CD4-positive, alpha-beta T cell treated with Interferon alpha-2 for 1 hour (primary cell): Measurements from ENCODE around the gene NAA25.
A peak's percentile ranks its signal among the peaks of the same experiment; 100 is the strongest.
"Not testable (repeated sequence)": the region's sequence is repeated elsewhere in the genome, so short reads cannot be mapped to it uniquely, and the experiment has no call there.

Source experiments
- DNase-seq, 2 donors: peaks; one replicate each; pipeline ENCODE4 v3.0.0-alpha.2; 2020 to 2022

The NAA25 gene

DNA sequence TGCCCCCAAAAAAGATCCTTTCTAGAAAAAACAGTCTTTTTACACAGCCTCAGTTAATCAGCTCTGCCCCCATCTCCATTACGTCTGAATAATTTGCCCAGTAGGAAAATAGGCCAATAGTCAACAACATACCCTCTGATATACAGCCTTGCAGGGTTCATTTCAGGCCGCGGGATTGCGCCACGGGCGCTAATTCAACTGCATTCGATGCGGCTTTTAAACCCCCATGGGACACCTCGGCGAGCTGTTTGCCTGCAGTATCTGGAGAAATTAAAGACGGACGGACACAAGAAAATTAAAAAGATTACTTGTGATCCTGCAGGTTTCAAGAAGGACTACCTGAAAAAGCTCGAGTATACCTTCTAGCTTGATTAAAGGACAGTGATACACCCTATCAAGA, 59.2 kb downstream of the NAA25 start:
- no peak for DNase-seq

DNA sequence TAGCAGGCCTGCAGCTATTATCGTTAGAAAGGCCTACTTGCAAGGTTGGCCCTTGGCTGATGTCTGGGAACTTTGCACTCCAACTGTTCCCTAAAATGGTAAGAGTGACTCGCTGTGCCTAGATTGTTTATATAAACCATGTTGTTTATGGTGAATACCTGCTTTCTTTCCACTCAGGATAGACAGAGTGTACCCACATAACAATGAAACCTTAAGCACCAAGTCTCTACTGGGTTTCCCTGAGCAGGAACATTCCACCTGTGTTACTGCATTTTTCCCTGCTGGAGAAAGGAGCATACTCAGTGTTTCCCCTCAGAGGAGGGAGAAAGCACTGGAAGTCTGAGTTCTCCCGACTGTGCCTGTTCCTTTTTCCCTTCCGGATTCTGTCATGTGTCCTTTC, 62.6 kb downstream of the NAA25 start:
- DNase-seq: no peak

DNA sequence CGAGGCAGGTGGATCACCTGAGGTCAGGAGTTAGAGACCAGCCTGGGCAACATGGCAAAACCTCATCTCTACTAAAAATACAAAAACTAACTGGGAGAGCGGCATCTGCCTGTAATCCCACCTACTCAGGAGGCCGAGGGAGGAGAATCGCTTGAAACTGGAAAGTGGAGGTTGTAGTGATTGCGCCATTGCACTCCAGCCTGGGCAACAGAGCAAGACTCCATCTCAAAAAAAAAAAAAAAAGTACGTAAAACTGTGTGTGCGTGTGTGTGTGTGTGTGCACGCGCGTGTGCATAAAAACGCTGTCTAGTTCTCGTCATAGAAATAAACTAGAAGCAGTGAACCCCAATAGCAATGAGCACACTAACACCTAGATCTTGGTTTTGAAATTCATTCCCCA, 72.0 kb downstream of the NAA25 start:
- DNase-seq: not testable (repeated sequence)

DNA sequence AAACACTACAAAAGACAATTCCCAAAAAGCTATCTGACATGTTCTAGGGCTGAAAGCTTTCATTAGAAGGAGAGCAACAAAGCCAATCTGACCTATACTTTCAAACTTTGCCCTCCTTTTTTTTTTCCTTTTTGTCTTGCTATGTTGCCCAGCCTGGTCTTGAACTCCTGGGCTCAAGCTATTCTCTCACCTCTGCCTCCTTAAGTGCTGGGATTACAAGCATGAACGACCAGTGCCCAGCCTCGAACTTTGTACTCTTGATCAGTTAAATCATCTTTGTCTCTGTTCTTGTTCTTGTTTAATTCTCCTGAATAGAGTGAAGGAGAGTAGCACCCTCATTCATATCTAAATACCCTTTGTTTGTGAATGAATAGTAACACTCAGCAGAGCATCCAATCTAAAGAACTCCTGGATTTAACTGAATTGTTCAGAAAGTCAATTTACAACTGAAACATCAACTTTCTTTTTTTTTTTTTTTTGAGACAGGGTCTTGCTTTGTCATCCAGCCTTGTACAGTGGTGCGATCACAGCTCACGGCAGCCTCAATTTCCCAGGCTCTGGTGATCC, 73.3 kb downstream of the NAA25 start:
- no peak for DNase-seq

DNA sequence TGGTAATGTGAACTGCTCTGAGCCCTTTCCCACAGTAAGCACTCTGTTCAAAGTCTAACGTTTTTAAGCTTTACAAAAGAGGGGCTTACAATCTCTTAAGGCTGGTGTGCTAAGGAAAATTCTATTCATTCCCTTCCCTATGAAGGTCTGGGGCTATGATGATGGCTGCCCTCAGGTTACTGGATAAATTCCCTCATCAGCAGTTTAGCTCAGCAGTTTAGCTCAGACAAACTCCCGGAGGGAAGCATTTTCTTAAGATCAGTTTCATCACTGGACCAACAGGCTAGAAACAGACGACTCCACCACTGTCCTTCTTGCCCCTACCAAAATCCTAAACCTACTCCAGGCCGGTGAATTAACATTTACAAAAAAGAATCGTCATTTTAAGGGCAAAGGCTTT, 76.3 kb downstream of the NAA25 start:
- DNase-seq: no peak

DNA sequence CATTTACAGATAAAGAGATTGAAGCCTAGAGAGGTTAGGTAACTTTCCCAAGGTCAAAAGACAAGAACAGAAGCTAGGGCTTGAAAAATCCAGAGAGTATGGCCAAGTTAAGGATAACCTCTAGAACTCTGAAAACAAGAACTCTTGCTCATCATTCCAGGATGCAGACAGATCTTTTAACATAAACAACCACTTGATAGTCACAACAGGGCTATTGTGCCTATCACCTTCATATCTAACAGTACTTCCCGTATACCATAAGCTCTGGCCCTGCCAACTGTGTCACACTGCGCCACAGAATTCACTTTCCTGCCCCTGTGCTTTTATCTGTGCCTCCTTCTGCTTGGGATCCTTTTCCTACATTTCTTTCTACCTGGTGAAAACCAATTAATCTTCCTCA, 77.1 kb downstream of the NAA25 start:
- DNase-seq: no peak

DNA sequence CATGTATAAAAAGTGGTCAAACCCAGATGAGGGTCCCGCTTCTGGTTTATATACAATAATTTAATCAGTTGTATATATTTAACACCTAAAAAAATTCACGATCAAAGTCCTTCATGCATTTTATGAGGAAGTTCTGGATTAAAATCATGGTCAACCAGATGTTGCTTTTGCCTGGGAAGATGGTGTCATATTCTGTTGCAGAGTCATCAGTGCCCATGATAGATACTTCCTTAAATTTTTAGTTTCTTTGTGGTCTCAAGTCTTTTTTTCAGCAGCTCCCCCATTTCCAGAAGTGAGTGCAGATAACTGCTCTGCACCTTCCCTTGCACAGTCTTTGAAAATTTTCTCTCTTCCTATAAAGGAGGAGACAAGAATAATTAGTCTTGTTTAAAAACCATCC, 79.3 kb downstream of the NAA25 start:
- no peak for DNase-seq

DNA sequence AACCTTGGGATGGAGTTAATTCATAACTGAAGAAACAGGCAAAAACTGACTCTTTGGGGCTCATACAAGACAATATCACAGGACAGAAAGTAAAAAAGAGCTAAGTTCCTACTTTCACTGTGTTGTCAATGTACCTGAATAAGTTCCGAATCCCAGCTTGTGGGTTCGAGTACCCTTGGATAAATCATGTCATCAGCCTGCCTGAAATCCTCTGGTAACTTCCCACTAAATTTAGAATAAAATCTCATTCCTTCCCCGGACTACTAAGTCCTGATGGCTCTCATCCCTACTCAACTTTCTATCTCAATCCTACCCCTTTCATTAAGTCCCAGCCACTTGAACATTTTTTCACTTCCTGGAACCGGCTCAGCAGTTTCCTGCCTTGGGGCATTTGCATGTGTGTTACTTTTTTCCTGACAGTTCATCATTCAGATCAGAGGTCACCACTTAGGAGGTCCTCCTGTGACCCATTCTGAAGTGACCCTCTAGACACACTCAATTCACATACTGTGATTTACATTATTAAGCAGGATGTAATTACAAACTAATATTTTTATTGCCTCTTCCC, 82.7 kb downstream of the NAA25 start:
- DNase-seq: peak in 1 of 2 donors; percentile 19

DNA sequence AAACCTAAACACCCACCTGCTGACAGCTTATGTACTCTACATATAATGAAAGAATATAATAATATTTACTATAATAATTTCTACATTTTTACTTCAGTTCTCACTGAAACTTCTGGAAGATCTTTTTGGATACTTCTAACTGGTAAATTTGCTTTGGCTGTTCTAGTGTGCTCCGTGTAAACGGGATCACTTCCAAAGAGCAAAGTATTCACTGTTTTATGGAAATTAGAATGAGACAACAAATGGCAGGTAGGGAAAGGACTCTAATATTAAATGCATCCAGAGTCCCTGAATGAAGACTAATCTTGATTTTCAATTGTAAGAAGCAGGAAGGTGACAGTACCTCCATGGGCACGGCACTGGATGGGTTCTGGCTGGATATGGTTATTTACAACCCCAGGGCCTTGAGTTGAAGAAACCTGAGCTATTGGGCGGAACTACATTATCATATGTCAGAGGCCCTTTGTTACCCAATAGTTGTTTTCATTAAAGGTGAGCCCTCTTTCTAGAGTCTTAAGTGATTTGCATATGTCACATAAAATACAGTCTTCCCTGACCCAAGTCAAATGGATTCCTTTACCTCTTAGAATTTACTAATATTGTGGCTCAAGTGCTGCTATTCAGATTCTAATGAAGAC, 84.7 kb downstream of the NAA25 start:
- DNase-seq: no peak

DNA sequence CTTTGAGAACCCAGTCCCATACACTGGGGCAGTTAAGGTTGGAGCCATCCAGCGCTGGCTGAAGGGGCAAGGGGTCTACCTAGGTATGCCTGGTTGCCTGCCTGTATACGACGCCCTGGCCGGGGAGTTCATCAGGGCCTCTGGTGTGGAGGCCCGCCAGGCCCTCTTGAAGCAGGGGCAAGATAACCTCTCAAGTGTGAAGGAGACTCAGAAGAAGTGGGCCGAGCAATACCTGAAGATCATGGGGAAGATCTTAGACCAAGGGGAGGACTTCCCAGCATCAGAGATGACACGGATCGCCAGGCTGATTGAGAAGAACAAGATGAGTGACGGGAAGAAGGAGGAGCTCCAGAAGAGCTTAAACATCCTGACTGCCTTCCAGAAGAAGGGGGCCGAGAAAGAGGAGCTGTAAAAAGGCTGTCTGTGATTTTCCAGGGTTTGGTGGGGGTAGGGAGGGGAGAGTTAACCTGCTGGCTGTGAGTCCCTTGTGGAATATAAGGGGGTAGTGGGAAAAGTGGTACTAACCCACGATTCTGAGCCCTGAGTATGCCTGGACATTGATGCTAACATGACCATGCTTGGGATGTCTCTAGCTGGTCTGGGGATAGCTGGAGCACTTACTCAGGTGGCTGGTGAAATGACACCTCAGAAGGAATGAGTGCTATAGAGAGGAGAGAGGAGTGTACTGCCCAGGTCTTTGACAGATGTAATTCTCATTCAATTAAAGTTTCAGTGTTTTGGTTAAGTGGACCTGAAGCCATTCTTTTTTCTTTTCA, 86.2 kb downstream of the NAA25 start:
- DNase-seq: no peak

DNA sequence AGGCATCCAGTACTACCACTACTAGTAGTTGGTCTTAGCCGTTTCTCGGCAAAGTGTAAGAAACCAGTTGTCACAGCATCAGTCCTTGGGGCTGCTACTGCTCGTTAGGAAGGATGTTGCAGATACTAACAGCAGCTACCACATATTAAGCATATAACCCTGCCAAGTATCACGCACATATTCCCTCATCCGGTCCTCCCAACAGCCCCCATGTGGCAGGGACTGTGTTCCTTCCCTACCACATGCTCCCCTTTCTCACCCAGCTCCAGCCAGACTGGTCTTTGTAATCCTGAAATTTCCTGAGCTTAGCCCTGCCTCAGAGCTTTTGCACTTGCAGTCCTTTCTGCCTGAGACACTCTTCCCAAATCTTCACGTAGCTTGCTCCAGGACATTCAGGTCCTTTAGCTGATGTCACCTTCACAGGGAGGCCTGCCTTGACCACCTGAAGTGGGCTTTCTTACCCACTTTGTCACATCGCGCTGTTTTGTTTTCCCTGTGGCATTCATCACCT, 87.6 kb downstream of the NAA25 start:
- no peak for DNase-seq

DNA sequence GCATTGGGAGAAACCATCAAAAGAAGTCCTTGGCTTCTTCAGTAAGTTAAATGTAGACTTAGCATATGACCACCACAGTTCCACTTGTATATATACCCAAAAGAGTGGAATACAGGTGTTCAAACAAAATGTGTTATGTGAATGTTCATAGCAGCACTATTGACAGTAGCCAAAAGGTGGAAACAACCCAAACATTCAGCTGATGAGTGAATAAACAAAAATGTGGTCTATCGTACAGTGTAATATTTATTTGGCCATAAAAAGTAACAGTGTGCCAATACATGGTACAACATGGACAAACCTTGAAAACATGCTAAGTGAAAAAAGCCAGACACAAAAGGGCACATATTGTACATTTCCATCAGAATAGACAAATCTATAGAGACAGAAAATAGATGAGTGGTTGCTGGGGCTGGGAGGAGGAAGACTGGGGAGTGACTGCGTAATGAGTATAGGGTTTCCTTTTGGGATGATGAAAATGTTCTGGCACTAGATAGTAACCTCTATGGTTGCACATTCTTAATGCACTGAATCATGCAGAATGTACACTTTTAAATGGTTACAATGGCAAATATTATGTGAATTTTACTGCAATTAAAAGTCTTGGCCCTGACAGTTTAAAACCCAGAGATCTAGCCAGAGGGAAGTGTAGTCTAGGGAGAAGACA, 89.9 kb downstream of the NAA25 start:
- DNase-seq: no peak

DNA sequence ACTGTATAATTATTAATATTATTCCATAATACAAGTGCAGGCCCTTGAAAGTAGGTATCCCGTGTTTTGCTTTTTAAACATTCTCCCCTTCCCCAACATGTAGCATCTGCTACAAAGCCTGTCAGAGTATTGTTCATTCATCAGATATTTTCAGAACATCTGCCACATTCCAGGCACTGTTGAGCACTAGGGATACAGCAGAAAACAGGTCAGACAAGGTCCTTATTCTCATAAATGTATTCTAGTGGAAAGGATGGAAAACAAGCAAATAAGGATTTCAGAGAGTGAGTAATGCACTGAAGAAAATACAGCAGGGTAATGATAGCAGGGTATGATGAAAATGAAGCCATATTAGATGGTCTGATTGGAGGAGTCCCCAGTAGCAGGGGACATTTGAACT, 91.5 kb downstream of the NAA25 start:
- no peak for DNase-seq

DNA sequence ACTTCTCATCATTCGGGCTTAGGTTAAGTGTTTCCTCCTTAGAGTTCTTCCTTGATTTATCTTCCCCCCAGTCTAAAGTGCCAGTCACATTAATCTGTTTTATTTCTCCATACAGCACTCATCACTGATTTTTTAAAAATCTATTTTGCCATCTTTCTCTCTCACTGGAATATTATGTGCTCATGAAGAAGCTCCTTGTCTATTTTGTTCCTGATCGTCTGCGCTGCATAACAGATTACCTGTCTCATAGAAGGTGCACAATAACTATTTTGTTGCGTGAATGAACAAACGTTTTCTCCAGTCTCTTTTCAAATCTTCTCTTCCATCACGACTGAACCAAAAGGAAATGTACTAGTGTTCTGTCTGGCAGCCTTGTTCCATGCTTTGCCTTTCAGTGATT, 92.6 kb downstream of the NAA25 start:
- DNase-seq: no peak

DNA sequence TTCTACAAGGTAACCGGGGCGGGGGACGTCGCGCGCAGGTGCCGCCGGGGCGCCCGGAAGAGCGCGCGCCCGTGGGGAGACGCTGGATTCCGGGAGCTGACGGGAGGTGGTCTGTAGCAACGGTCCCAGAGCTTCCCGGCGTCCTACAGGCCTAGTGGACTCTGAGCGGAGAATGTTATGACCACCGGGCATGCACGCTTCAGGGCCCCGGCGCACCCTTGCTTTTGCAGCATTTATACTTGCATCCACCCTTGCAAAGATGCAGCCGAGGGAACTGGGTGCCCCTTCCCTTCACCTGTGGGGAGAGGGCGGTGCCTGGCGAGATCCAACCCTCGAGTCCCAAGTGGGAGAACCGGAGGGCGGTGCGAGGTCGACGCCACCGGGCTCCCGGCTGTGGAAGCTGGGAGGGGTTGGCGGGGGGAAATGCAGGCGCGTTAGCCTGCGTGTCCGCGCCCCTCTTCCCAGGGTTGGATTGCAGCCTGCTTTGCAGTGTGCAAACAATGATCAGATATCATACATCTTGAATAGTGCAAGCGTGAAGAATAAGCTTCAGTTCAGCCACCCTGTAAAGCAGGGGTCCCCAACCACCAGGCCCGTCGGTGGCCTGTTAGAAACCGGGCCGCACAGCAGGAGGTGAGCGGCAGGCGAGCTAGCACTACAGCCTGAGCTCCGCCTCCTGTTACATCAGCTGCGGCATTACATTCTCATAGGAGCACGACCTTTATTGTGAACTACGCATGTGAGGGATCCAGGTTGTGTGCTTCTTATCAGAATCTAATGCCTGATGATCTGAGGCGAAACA, 94.8 kb downstream of the NAA25 start:
- peak; percentile 73 to 81 for DNase-seq

DNA sequence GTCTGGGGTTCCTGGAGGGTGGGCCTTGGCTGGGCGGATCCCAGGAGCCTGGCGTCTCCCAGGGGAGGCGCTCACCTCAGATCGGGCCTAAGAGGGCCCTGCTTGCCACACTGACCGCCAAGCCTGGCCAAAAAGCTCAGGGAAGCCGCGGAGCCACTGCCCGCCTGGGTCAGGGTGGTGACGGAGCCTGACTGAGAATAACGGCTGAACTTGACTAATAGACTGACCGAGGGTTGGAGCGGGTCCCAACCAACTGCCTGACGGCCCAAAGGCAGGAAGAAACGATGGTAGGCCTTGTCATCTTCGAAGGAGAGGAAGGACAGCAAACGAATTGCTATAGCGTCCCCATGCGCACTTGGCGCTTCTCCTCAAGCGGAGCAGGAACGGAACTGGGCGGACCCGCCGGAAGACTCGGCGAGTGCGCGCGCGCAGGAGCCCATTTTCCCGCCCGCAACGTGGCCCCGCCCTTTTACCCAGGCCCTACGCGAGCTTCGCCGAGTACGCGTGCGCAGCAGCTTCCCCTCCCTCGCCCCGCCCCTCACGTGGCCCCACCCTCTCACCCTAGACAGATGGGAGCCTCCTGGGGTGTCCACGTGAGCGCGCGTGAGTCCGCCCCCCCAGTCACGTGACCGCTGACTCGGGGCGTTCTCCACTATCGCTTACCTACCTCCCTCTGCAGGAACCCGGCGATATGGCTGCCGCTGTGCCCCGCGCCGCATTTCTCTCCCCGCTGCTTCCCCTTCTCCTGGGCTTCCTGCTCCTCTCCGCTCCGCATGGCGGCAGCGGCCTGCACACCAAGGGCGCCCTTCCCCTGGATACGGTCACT, 95.6 kb downstream of the NAA25 start, which contains the start of the genes ERP29 and TMEM116:
ERP29 (plus strand) TSS at position 652 of the 826 bp plus-strand sequence; CDS start at position 692, 40 bp downstream.
TMEM116 (minus strand) TSS at position 391 of the 826 bp plus-strand sequence. CDS start 7,895 bp downstream, outside the sequence.
- peak; percentile 100 for DNase-seq

DNA sequence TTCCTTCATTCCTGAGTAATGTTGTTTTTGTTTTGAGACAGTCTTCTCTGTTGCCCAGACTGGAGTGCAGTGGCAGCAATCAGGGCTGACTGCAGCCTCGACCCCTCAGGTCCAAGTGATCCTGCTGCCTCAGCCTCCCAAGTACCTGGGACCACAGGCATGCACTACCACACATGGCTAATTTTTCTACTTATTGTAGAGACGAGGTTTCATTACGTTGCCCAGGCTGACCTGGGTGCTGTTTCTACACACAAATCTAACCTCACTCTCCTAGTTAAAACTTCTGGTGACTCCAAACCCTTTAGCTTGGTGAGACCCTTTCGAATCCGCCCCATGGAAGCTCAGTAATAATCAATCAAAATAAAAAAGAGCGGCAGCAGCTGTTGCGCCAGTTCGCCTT, 96.9 kb downstream of the NAA25 start:
- DNase-seq: no peak

DNA sequence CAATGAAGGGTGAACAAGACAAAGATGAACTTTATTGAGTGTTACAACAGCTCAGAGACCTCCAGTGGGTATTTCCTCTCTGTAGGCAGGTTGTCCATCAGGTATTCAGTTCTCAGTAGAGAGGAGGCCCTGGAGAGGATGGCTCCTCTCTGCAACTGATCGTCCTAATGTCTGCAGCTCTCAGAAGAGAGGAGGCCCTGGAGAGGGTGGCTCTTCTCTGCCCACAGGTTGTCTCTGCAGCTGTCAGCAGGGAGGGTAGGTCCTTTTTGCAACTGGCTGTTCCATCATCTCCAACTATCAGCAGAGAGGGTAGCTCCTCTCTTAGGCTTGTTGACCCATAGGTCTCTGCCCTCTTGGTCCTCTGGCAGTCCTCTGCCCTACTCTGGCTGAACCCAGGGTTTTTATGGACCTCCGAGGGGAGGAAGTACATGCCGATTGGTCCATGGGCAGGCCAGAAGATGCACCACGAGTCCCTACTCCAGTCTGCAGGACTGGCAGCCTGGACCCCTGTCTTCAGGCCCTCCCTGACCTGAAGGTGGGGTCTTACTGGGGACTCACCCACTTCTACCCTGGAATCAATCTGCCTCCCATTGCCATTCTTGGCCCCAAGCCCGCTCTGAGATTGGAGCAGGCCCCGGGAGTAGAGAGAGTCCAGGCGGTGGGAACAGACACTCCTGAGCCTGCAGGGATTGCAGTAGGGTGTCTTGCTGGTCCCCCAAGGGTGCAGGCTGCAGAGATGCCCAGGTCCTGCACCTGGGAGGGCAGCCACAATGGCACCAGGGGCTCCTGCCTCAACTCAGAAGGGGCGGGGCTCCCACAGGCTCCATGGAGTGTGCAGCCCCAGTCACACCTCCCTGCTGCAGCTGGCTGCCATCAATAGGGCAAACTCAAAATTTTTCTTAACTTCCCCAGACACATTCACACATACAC, 97.9 kb downstream of the NAA25 start:
- no peak for DNase-seq

DNA sequence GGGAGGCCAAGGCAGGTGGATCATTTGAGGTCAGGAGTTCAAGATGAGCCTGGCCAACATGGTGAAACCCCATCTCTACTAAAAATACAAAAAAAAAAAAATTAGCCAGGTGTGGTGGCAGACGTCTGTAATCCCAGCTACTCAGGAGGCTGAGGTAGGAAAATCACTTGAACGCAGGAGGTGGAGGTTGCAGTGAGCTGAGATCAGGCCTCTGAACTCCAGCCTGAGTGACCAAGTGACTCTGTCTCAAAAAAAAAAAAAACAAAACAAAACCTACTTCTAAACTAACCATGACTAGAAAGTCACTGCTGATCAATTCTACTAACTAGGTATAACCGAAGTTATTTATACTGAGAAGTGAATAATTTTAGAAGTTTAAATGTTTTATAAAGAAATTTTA, 99.0 kb downstream of the NAA25 start:
- DNase-seq: not testable (repeated sequence)

DNA sequence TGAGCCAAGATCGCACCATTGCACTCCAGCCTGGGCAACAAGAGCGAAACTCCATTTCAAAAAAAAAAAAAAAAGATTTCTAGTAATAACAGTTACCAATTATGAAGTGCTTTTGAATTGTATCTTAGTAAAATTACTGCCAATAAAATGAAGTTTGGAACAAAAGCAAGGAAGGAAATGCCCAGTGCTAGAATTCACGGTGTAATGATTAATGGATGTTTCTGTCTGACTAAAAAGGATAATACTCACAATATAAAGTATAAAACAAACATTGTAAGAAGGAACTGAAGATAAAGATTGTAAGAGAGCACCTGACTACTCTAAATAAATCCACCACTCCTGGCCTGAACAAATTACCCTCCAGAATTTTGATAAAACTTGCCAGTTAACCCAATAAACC, 99.7 kb downstream of the NAA25 start:
- no peak for DNase-seq
